Measurements from ENCODE around the gene PKMYT1. TPM values are rescaled to one million over a fixed set of nuclear protein-coding genes. Genes with fewer than 3 reads are reported as not detected.

PKMYT1 gene
- polyA plus RNA-seq, 2 of the 4 experiments (the other 2 are of a cell fraction) = 10.5 to 50.5 TPM

GRCh38 chr16:2969545-2970521 is 10.4 kb downstream of the PKMYT1 start:
- ChIA-PET CTCF (interaction anchor here (0.6 to 1.9 kb wide), 16 partner anchors 8 to 71 kb away, joined by 3 to 27 read pairs (median 4); partner anchors contain the start of genes PKMYT1 and TNFRSF12A), POLR2A (interaction anchor here (0.6 to 1.9 kb wide), 4 partner anchors 11 to 165 kb away, joined by 4 to 13 read pairs (median 9); partner anchors contain the start of genes PKMYT1, TNFRSF12A and ZNF213)
- no peak for FAIRE-seq
- peak; percentile 73 to 77 for DNase-seq (ENCODE audit: low read depth in 1 of 2, low spot score in 1 of 2)
- peak; percentile 55 to 79 for ATAC-seq
- 2% methylated on average over 6 of the region's 83 CpGs for WGBS (ENCODE audit: missing lambda C conversion rate)
- Histone ChIP-seq H3K9me3 (no peaks in the 10 kb centered on the region), H3K4me1 (peaks cover 17% of the 10 kb centered on the region), H3K4me2 (peak overlapping the region; percentile 100), H3K27ac (peak overlapping the region; percentile 84 to 91), H3K4me3 (peak overlapping the region; percentile 97)
- TF ChIP-seq HOXA7 (CRISPR knock-in tag; IDR thresholded peaks at IDR 0.05) (no peak), RCOR1 (IDR thresholded peaks at IDR 0.05; ENCODE audit: low read depth, low read length) (no peak), RARB (CRISPR knock-in tag; IDR thresholded peaks at IDR 0.05) (no peak), MAFK (IDR thresholded peaks at IDR 0.05; ENCODE audit: partially characterized antibody) (no peak), MAX (IDR thresholded peaks at IDR 0.05) (no peak), PBX3 (IDR thresholded peaks at IDR 0.05) (no peak; the same call in 1 of the 2 replicates), CHD4 (IDR thresholded peaks at IDR 0.05; ENCODE audit: borderline replicate concordance) (no peak), ZNF302 (CRISPR knock-in tag; IDR thresholded peaks at IDR 0.05) (no peak), POLR2AphosphoS2 (conservative IDR thresholded peaks at IDR 0.05; ENCODE audit: low read length) (no peak), SREBF2 (IDR thresholded peaks at IDR 0.05) (no peak), EHF (CRISPR knock-in tag; IDR thresholded peaks at IDR 0.05) (no peak), RNF2 (IDR thresholded peaks at IDR 0.05; ENCODE audit: borderline replicate concordance, low read depth) (0 out of 2 replicates have a peak, but pooled peaks have one; percentile 53), BHLHE40 (IDR thresholded peaks at IDR 0.05; ENCODE audit: low read depth, low read length) (no peak), HES2 (IDR thresholded peaks at IDR 0.05) (no peak), HEYL (CRISPR knock-in tag; IDR thresholded peaks at IDR 0.05) (no peak), ESRRA (IDR thresholded peaks at IDR 0.05; ENCODE audit: borderline replicate concordance, low read length) (no peak), NPAS2 (CRISPR knock-in tag; IDR thresholded peaks at IDR 0.05; ENCODE audit: borderline replicate concordance) (no peak), TP53 (CRISPR knock-in tag; IDR thresholded peaks at IDR 0.05) (no peak), CTCF (IDR thresholded peaks at IDR 0.05) (peak; percentile 48), USF2 (IDR thresholded peaks at IDR 0.05) (no peak), HDAC2 (IDR thresholded peaks at IDR 0.05) (no peak), GATA3 (IDR thresholded peaks at IDR 0.05; ENCODE audit: borderline replicate concordance) (no peak; the same call in 1 of the 2 replicates), POLR2A (IDR thresholded peaks at IDR 0.05; ENCODE audit: low read length) (no peak), FOSB (CRISPR knock-in tag; IDR thresholded peaks at IDR 0.05) (no peak), SMC3 (IDR thresholded peaks at IDR 0.05) (0 out of 3 replicates have a peak, but pooled peaks have one; percentile 19), EP300 (IDR thresholded peaks at IDR 0.05) (no peak), RAD21 (conservative IDR thresholded peaks at IDR 0.05 in 1 of 2, IDR thresholded peaks at IDR 0.05 in 1 of 2) (0 out of 5 replicates have a peak, but pooled peaks of 1 of the 2 experiments have one; percentile 17), TFCP2L1 (CRISPR knock-in tag; IDR thresholded peaks at IDR 0.05) (0 out of 2 replicates have a peak, but pooled peaks have one; percentile 39), HMGXB4 (CRISPR knock-in tag; IDR thresholded peaks at IDR 0.05; ENCODE audit: borderline replicate concordance) (no peak), HOXB13 (CRISPR knock-in tag; IDR thresholded peaks at IDR 0.05; ENCODE audit: low read depth) (no peak), PHF8 (IDR thresholded peaks at IDR 0.05; ENCODE audit: borderline replicate concordance, low read depth) (0 out of 2 replicates have a peak, but pooled peaks have one; percentile 40), E2F6 (IDR thresholded peaks at IDR 0.05; ENCODE audit: borderline replicate concordance, low read depth) (no peak), FOXS1 (CRISPR knock-in tag; IDR thresholded peaks at IDR 0.05) (no peak), JUNB (IDR thresholded peaks at IDR 0.05) (no peak)

Measured in A549 (cell line).